Liver (tissue), 9 donors: ENCODE measurements around the gene IER2. TPM values are rescaled to one million over a fixed set of nuclear protein-coding genes. Genes with fewer than 3 reads are reported as not detected.

Experiments used
- DNase-seq: peaks from one replicate; pipeline ENCODE4 v3.0.0-alpha.2; 2017; ENCODE audit warnings: low spot score
- H3K27ac ChIP-seq, 2 donors: one replicate each; pipeline ENCODE4 v1.7.0; 2013; ENCODE audit warnings: inconsistent platforms in 2 of 2, low read length in 2 of 2, control low read depth in 1 of 2, low read depth in 1 of 2, mild to moderate bottlenecking in 1 of 2
- H3K27me3 ChIP-seq, 4 donors: one replicate each; pipeline versions ENCODE4 v1.6.1 to v1.7.0; 2013; ENCODE audit warnings: low read length in 3 of 4, inconsistent platforms in 1 of 4, mild to moderate bottlenecking in 1 of 4, moderate library complexity in 1 of 4; ENCODE audit not compliant: control insufficient read depth in 4 of 4, insufficient read depth in 4 of 4
- H3K36me3 ChIP-seq, 4 donors: one replicate each; pipeline versions ENCODE4 v1.6.1 to v1.7.0; 2013; ENCODE audit warnings: low read length in 3 of 4, mild to moderate bottlenecking in 3 of 4, low read depth in 1 of 4, moderate library complexity in 1 of 4; ENCODE audit not compliant: control insufficient read depth in 4 of 4, insufficient read depth in 3 of 4
- H3K4me1 ChIP-seq, 4 donors: one replicate each; pipeline versions ENCODE4 v1.6.1 to v1.7.0; 2013; ENCODE audit warnings: low read length in 3 of 4, mild to moderate bottlenecking in 3 of 4, moderate library complexity in 1 of 4; ENCODE audit not compliant: control insufficient read depth in 4 of 4, insufficient read depth in 4 of 4
- H3K4me3 ChIP-seq, 3 donors: one replicate each; pipeline versions ENCODE4 v1.6.1 to v1.7.0; 2013; ENCODE audit warnings: low read length in 3 of 3, control low read depth in 1 of 3, low read depth in 1 of 3, mild to moderate bottlenecking in 1 of 3
- H3K9ac ChIP-seq, 2 donors: one replicate each; pipeline ENCODE4 v1.7.0; 2013; ENCODE audit warnings: low read length in 2 of 2, mild to moderate bottlenecking in 2 of 2, moderate library complexity in 2 of 2, control low read depth in 1 of 2, low read depth in 1 of 2
- H3K9me3 ChIP-seq, 4 donors: one replicate each; pipeline versions ENCODE4 v1.6.1 to v1.7.0; 2013; ENCODE audit warnings: low read length in 3 of 4; ENCODE audit not compliant: control insufficient read depth in 4 of 4
- ATF3 ChIP-seq: IDR thresholded peaks from 2 replicates; pipeline ENCODE4 v1.6.1; 2016; ENCODE audit warnings: antibody characterized with exemption
- CTCF ChIP-seq: fragments of 150-350 bp; IDR thresholded peaks from 2 replicates; pipeline ENCODE4 v1.5.1; 2017; ENCODE audit warnings: improper control_type of control experiment, low read depth, low read length; ENCODE audit not compliant: missing input control
- EGR1 ChIP-seq, 2 donors: IDR thresholded peaks; 2 replicates each; pipeline ENCODE4 v1.6.1; 2016 to 2018; ENCODE audit warnings: antibody characterized with exemption in 2 of 2, low read depth in 2 of 2
- FOXA2 ChIP-seq: IDR thresholded peaks from 2 replicates; pipeline ENCODE4 v1.6.1; 2016; ENCODE audit warnings: antibody characterized with exemption
- GABPA ChIP-seq, 2 donors: IDR thresholded peaks in 1 of 2; conservative IDR thresholded peaks in 1 of 2; 2 replicates each; pipeline ENCODE4 v1.6.1; 2016; ENCODE audit warnings: antibody characterized with exemption in 2 of 2, mild to moderate bottlenecking in 1 of 2, moderate library complexity in 1 of 2
- HNF4A ChIP-seq, 2 donors: conservative IDR thresholded peaks; 2 replicates each; pipeline ENCODE4 v1.6.1; 2016; ENCODE audit warnings: antibody characterized with exemption in 2 of 2, mild to moderate bottlenecking in 2 of 2
- HNF4G ChIP-seq: IDR thresholded peaks from 2 replicates; pipeline ENCODE4 v1.6.1; 2016; ENCODE audit warnings: antibody characterized with exemption
- JUND ChIP-seq, 2 donors: IDR thresholded peaks; 2 replicates each; pipeline ENCODE4 v1.6.1; 2016; ENCODE audit warnings: antibody characterized with exemption in 2 of 2
- MAX ChIP-seq: IDR thresholded peaks from 2 replicates; pipeline ENCODE4 v1.6.1; 2016; ENCODE audit warnings: antibody characterized with exemption
- NR2F2 ChIP-seq: IDR thresholded peaks from 2 replicates; pipeline ENCODE4 v1.6.1; 2016; ENCODE audit warnings: antibody characterized with exemption
- RAD21 ChIP-seq, 2 donors: IDR thresholded peaks; 2 replicates each; pipeline ENCODE4 v1.6.1; 2016; ENCODE audit warnings: antibody characterized with exemption in 2 of 2, mild to moderate bottlenecking in 2 of 2
- REST ChIP-seq: IDR thresholded peaks from 2 replicates; pipeline ENCODE4 v1.6.1; 2016; ENCODE audit warnings: antibody characterized with exemption, mild to moderate bottlenecking
- RXRA ChIP-seq, 2 donors: IDR thresholded peaks; 2 replicates each; pipeline ENCODE4 v1.6.1; 2017 to 2018; ENCODE audit warnings: antibody characterized with exemption in 2 of 2, mild to moderate bottlenecking in 1 of 2
- TAF1 ChIP-seq: conservative IDR thresholded peaks from 2 replicates; pipeline ENCODE4 v1.6.1; 2016; ENCODE audit warnings: antibody characterized with exemption, mild to moderate bottlenecking
- YY1 ChIP-seq: IDR thresholded peaks from 2 replicates; pipeline ENCODE4 v1.6.1; 2016; ENCODE audit warnings: antibody characterized with exemption, mild to moderate bottlenecking
- ZBTB33 ChIP-seq: IDR thresholded peaks from 2 replicates; pipeline ENCODE4 v1.6.1; 2016; ENCODE audit warnings: antibody characterized with exemption
- WGBS: extraction: QIAGEN DNeasy Blood & Tissue Kit; methylation state at CpG from one replicate; pipeline ENCODE4 v1.1.7; 2013; 5-methylcytosine and 5-hydroxymethylcytosine counted together
- polyA plus RNA-seq, 2 donors: library from polyadenylated mRNA; stranded (reverse) in 1 of 2; unstranded in 1 of 2; fragments of 200-250 nt in 1 of 2; fragments of >200 nt in 1 of 2; fragmentation: Nextera tagmentation in 1 of 2; extraction: Ambion mirVana in 1 of 2; gene quantifications; one replicate each; pipeline versions ENCODE4 v1.2.1 to v1.2.3, GENCODE V29; 2013 to 2015
- total RNA-seq, 2 donors: library from RNA; depleted of rRNA; stranded (reverse); fragments of >200 nt; gene quantifications; one replicate each; pipeline ENCODE4 v1.2.3, GENCODE V29; 2014
- donor health status: healthy.
- donor health status: healthy.
- donor health status: healthy.
- donor health status: healthy.
- donor health status: healthy.

Gene IER2
- total and polyA plus RNA-seq, 4 donors: 11.4 to 38.9 (median 21.9) TPM

GRCh38 chr19:13104848-13105711, 45.1 kb upstream of the IER2 start (continued):
- TF ChIP-seq REST: no peak
- no peak for TF ChIP-seq HNF4G
- TF ChIP-seq EGR1 (IDR thresholded peaks at IDR 0.05; ENCODE audit: low read depth in 2 of 2): no peak
- TF ChIP-seq FOXA2: no peak
- TF ChIP-seq NR2F2: no peak

GRCh38 chr19:13109361-13110098, 40.7 kb upstream of the IER2 start:
- Histone ChIP-seq H3K27ac (no peak overlapping the region), H3K9me3 (no peaks in the 10 kb centered on the region), H3K9ac (no peak overlapping the region), H3K4me3 (no peak overlapping the region), H3K4me1 (no peaks in the 10 kb centered on the region), H3K27me3 (no peaks in the 10 kb centered on the region), H3K36me3 (peaks cover 1 to 18% (median 3%) of the 10 kb centered on the region in 4 donors)
- TF ChIP-seq RAD21 (IDR thresholded peaks at IDR 0.05): no peak
- no peak for TF ChIP-seq MAX
- TF ChIP-seq FOXA2: no peak
- no peak for TF ChIP-seq JUND (IDR thresholded peaks at IDR 0.05)
- no peak for TF ChIP-seq REST
- no peak for TF ChIP-seq GABPA (IDR thresholded peaks at IDR 0.05 in 1 of 2, conservative IDR thresholded peaks at IDR 0.05 in 1 of 2)
- TF ChIP-seq HNF4G: no peak
- no peak for TF ChIP-seq RXRA (IDR thresholded peaks at IDR 0.05)
- TF ChIP-seq TAF1: no peak
- TF ChIP-seq YY1: no peak
- no peak for TF ChIP-seq NR2F2
- TF ChIP-seq ATF3: no peak
- no peak for TF ChIP-seq HNF4A (conservative IDR thresholded peaks at IDR 0.05)
- TF ChIP-seq CTCF: no peak
- TF ChIP-seq ZBTB33: no peak
- DNase-seq: no peak
- 97% methylated on average over 30 of the region's 30 CpGs for WGBS
